ENCODE data around the gene NUDT4B. TPM values are rescaled to one million over a fixed set of nuclear protein-coding genes. Genes with fewer than 3 reads are reported as not detected.
A peak's percentile ranks its signal among the peaks of the same experiment; 100 is the strongest.
"Not testable (repeated sequence)": the region's sequence is repeated elsewhere in the genome, so short reads cannot be mapped to it uniquely, and the experiment has no call there.

Gene NUDT4B
- total and polyA plus RNA-seq, 10 of the 15 experiments (the other 5 are each of a cell fraction or from before 2014, with no cell fraction given), result 0.11 to 25.5 (median 5.1) TPM; not detected in 2

GRCh38 chr1:148729128-148729527 is 19.4 kb upstream of the NUDT4B start:
- H3K27me3 ChIP-seq (replicated peaks in 1 of 2; ENCODE audit: control insufficient read depth in 2 of 2, insufficient read depth in 2 of 2, low read length in 1 of 2); SMC1A ChIA-PET (ENCODE audit: uncharacterized antibody, unreplicated experiment); H3K9me3 ChIP-seq (replicated peaks; ENCODE audit: control insufficient read depth, insufficient read depth, low read length); H3K4me1 ChIP-seq (ENCODE audit: control insufficient read depth, insufficient read depth, low read length); in situ Hi-C loops (cut with MboI); RAD21 ChIA-PET (ENCODE audit: unreplicated experiment); DNase-seq (ENCODE audit: low read depth, low spot score); POLR2A ChIA-PET; BruUV-seq (replicated peaks); H3K9ac ChIP-seq (ENCODE audit: control insufficient read depth, insufficient read depth, low read length); H2AFZ ChIP-seq (ENCODE audit: control insufficient read depth, low read depth, low read length); H3K27ac ChIP-seq (ENCODE audit: control insufficient read depth, insufficient read depth); H3K4me2 ChIP-seq (ENCODE audit: control insufficient read depth, insufficient read depth); H4K20me1 ChIP-seq (ENCODE audit: control insufficient read depth, insufficient read depth); H3K36me3 ChIP-seq (ENCODE audit: control insufficient read depth in 2 of 2, insufficient read depth in 2 of 2, low read length in 1 of 2); H3K79me2 ChIP-seq (ENCODE audit: control insufficient read depth, insufficient read depth, low read length); intact Hi-C loops (cut with micrococcal nuclease; ENCODE audit: unreplicated experiment); CTCF ChIA-PET; H3K4me3 ChIP-seq: not testable (repeated sequence)
- ATAC-seq, result peak; percentile 84
- WGBS (ENCODE audit: insufficient coverage, insufficient replicate concordance, low lambda C conversion rate, missing lambda C conversion rate), result no CpG with 5 or more reads among the region's 3 CpGs
- FAIRE-seq, result peak; percentile 89

DNA sequence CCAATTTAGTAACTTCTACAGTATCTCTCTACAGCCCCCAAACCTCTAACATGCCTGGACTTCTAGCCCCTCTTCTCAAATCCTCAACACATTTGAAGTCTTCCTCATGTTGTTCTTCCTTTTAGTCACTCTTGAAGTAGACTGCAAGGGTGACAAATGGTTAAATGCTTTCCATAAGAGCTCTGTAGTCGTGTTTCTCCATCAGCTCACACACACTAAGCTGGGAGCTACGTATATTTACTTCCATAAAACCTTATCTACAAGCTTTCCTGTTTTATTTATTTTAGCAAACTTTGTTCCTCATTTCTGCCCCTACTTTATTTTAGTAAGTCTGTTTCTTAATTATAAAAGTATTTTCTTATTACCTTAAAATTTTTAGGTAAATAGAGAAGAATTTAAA is 19.0 kb upstream of the NUDT4B start:
- H2AFZ ChIP-seq (ENCODE audit: control insufficient read depth, low read depth, low read length); in situ Hi-C loops (cut with MboI); H3K36me3 ChIP-seq (ENCODE audit: control insufficient read depth in 2 of 2, insufficient read depth in 2 of 2, low read length in 1 of 2); BruUV-seq (replicated peaks); CTCF ChIA-PET; H3K9ac ChIP-seq (ENCODE audit: control insufficient read depth, insufficient read depth, low read length); H3K4me2 ChIP-seq (ENCODE audit: control insufficient read depth, insufficient read depth); H3K9me3 ChIP-seq (replicated peaks; ENCODE audit: control insufficient read depth, insufficient read depth, low read length); RAD21 ChIA-PET (ENCODE audit: unreplicated experiment); H3K27ac ChIP-seq (ENCODE audit: control insufficient read depth, insufficient read depth); H3K79me2 ChIP-seq (ENCODE audit: control insufficient read depth, insufficient read depth, low read length); intact Hi-C loops (cut with micrococcal nuclease; ENCODE audit: unreplicated experiment); H3K4me1 ChIP-seq (ENCODE audit: control insufficient read depth, insufficient read depth, low read length); ATAC-seq; FAIRE-seq; H3K27me3 ChIP-seq (replicated peaks in 1 of 2; ENCODE audit: control insufficient read depth in 2 of 2, insufficient read depth in 2 of 2, low read length in 1 of 2); H4K20me1 ChIP-seq (ENCODE audit: control insufficient read depth, insufficient read depth); POLR2A ChIA-PET; DNase-seq (ENCODE audit: low read depth, low spot score); SMC1A ChIA-PET (ENCODE audit: uncharacterized antibody, unreplicated experiment); H3K4me3 ChIP-seq: not testable (repeated sequence)
- WGBS (ENCODE audit: insufficient coverage, insufficient replicate concordance, low lambda C conversion rate, missing lambda C conversion rate), result no CpG with 5 or more reads among the region's 2 CpGs

GRCh38 chr1:148732277-148732676 is 16.3 kb upstream of the NUDT4B start:
- H3K4me3 ChIP-seq; POLR2A ChIA-PET; intact Hi-C loops (cut with micrococcal nuclease; ENCODE audit: unreplicated experiment); FAIRE-seq; H4K20me1 ChIP-seq (ENCODE audit: control insufficient read depth, insufficient read depth); H2AFZ ChIP-seq (ENCODE audit: control insufficient read depth, low read depth, low read length); ATAC-seq; H3K9ac ChIP-seq (ENCODE audit: control insufficient read depth, insufficient read depth, low read length); CTCF ChIA-PET; H3K79me2 ChIP-seq (ENCODE audit: control insufficient read depth, insufficient read depth, low read length); H3K27me3 ChIP-seq (replicated peaks in 1 of 2; ENCODE audit: control insufficient read depth in 2 of 2, insufficient read depth in 2 of 2, low read length in 1 of 2); H3K36me3 ChIP-seq (ENCODE audit: control insufficient read depth in 2 of 2, insufficient read depth in 2 of 2, low read length in 1 of 2); RAD21 ChIA-PET (ENCODE audit: unreplicated experiment); H3K27ac ChIP-seq (ENCODE audit: control insufficient read depth, insufficient read depth); in situ Hi-C loops (cut with MboI); BruUV-seq (replicated peaks); H3K4me2 ChIP-seq (ENCODE audit: control insufficient read depth, insufficient read depth); H3K4me1 ChIP-seq (ENCODE audit: control insufficient read depth, insufficient read depth, low read length); SMC1A ChIA-PET (ENCODE audit: uncharacterized antibody, unreplicated experiment); DNase-seq (ENCODE audit: low read depth, low spot score); H3K9me3 ChIP-seq (replicated peaks; ENCODE audit: control insufficient read depth, insufficient read depth, low read length): not testable (repeated sequence)
- no CpG with 5 or more reads among the region's 4 CpGs for WGBS (ENCODE audit: insufficient coverage, insufficient replicate concordance, low lambda C conversion rate, missing lambda C conversion rate)

DNA sequence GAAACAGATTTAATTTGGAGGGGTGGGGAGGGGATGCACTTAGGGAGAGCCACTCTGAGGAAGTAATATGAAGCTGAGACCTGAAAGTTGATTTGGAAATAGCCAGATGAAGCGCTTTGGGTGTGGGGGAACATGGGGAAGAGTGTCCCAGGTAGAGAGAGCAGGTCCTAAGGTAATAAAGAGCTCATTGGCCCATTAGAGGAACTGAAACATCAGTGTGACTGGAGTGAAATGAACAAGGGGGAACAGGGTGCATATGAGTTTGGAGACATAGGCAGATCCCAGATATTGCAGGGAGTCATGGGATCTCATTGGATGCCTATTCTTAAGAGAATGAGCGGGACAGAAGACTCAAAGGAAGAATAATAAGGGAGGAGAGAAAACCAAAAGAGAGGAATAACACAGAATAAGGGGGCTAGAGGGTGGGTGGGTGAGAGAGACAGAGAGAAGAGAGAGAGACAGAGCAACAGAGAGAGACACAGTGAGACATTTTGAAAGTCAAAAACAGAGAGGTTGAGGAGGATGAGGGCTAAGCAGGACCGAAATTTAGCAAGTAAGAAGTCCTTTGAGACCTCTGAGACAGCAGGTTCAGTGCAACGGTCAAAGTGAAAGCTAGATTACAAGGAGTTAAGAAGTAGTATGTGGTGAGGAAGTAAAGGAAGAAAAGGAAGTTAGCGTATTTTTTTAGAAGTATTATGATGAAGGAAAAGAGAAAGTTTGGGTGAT is 14.8 kb upstream of the NUDT4B start:
- BruUV-seq (replicated peaks); H3K27ac ChIP-seq (ENCODE audit: control insufficient read depth, insufficient read depth); SMC1A ChIA-PET (ENCODE audit: uncharacterized antibody, unreplicated experiment); in situ Hi-C loops (cut with MboI); H4K20me1 ChIP-seq (ENCODE audit: control insufficient read depth, insufficient read depth); RAD21 ChIA-PET (ENCODE audit: unreplicated experiment); H3K79me2 ChIP-seq (ENCODE audit: control insufficient read depth, insufficient read depth, low read length); H3K4me2 ChIP-seq (ENCODE audit: control insufficient read depth, insufficient read depth); H3K27me3 ChIP-seq (replicated peaks in 1 of 2; ENCODE audit: control insufficient read depth in 2 of 2, insufficient read depth in 2 of 2, low read length in 1 of 2); intact Hi-C loops (cut with micrococcal nuclease; ENCODE audit: unreplicated experiment); H3K9ac ChIP-seq (ENCODE audit: control insufficient read depth, insufficient read depth, low read length); POLR2A ChIA-PET; H2AFZ ChIP-seq (ENCODE audit: control insufficient read depth, low read depth, low read length); CTCF ChIA-PET; H3K36me3 ChIP-seq (ENCODE audit: control insufficient read depth in 2 of 2, insufficient read depth in 2 of 2, low read length in 1 of 2); H3K9me3 ChIP-seq (replicated peaks; ENCODE audit: control insufficient read depth, insufficient read depth, low read length); DNase-seq (ENCODE audit: low read depth, low spot score); H3K4me1 ChIP-seq (ENCODE audit: control insufficient read depth, insufficient read depth, low read length); H3K4me3 ChIP-seq: not testable (repeated sequence)
- FAIRE-seq (peak; percentile 94), ATAC-seq (peak; percentile 88)
- no CpG with 5 or more reads among the region's 5 CpGs for WGBS (ENCODE audit: insufficient coverage, insufficient replicate concordance, low lambda C conversion rate, missing lambda C conversion rate)
